ENCODE data around the gene CAB39. TPM values are rescaled to one million over a fixed set of nuclear protein-coding genes. Genes with fewer than 3 reads are reported as not detected.

The CAB39 gene
- total and polyA plus RNA-seq, 12 donors, result 17.3 to 99.7 (median 90.0) TPM

- no peak for TF ChIP-seq CTCF (IDR thresholded peaks at IDR 0.05)
- Histone ChIP-seq H3K4me1 (peaks cover 0 to 9% (median 5%) of the 10 kb centered on the region in 9 donors), H3K36me3 (peaks cover 0 to 54% (median 14%) of the 10 kb centered on the region in 9 donors), H3K9me3 (no peaks in the 10 kb centered on the region), H3K4me3 (no peak overlapping the region), H3K27ac (no peak overlapping the region), H3K27me3 (peaks cover 0 to 20% (median 15%) of the 10 kb centered on the region in 7 donors)
- DNase-seq, result no peak
- intact Hi-C loops (cut with DNase I), result loop anchor here in 5 of 10 donors (5.0 to 10.0 kb wide), 3 partner anchors 165 to 233 kb away; partner anchors contain the start of gene PSMD1 (in 3 of the 5)
- peak in 2 of 8 donors; percentile 10 to 21 for ATAC-seq
- WGBS, 2 donors, result 91 to 94% methylated on average over 13 of the region's 13 CpGs
Measured at GRCh38 chr2:230821991-230822520, 109.4 kb downstream of the CAB39 start.

- H3K27me3 ChIP-seq, result peaks cover 7 to 34% (median 29%) of the 10 kb centered on the region in 7 donors
- H3K4me3 ChIP-seq, result no peak overlapping the region
- H3K36me3 ChIP-seq, result peaks cover 0 to 40% (median 11%) of the 10 kb centered on the region in 9 donors
- 74 to 76% methylated on average over 10 of the region's 10 CpGs for WGBS, 2 donors
- no peaks in the 10 kb centered on the region for H3K9me3 ChIP-seq
- peak in 1 of 8 donors; percentile 9 for ATAC-seq
- intact Hi-C loops (cut with DNase I), result loop anchor here in 5 of 10 donors (5.0 to 10.0 kb wide), 3 partner anchors 164 to 231 kb away; partner anchors contain the start of gene PSMD1 (in 3 of the 5)
- TF ChIP-seq CTCF (IDR thresholded peaks at IDR 0.05), result no peak
- no peak overlapping the region for H3K27ac ChIP-seq
- DNase-seq, result no peak
- H3K4me1 ChIP-seq, result peaks cover 0 to 17% (median 8%) of the 10 kb centered on the region in 9 donors
Measured at GRCh38 chr2:230823264-230823964, 110.8 kb downstream of the CAB39 start.

GRCh38 chr2:230824406-230824978, 111.8 kb downstream of the CAB39 start:
- 20 to 22% methylated on average over 14 of the region's 14 CpGs for WGBS, 2 donors
- Histone ChIP-seq H3K4me3 (peak overlapping the region in 5 of 10 donors; percentile 24 to 36 (median 34)), H3K27ac (no peak overlapping the region), H3K27me3 (peaks cover 9 to 45% (median 36%) of the 10 kb centered on the region in 7 donors), H3K9me3 (no peaks in the 10 kb centered on the region), H3K4me1 (peaks cover 0 to 23% (median 11%) of the 10 kb centered on the region in 9 donors), H3K36me3 (peaks cover 0 to 29% (median 0%) of the 10 kb centered on the region in 9 donors)
- DNase-seq (peak in 1 of 2 donors; percentile 76), ATAC-seq (peak; percentile 55 to 79 (median 74))
- intact Hi-C loops (cut with DNase I), result loop anchor here in 9 of 10 donors (1.0 to 10.0 kb wide), 6 partner anchors 162 to 230 kb away; partner anchors contain the start of gene PSMD1 (in 3 of the 9)
- TF ChIP-seq CTCF (IDR thresholded peaks at IDR 0.05), result peak; percentile 62 to 81 (median 77)

GRCh38 chr2:230825354-230825753, 112.7 kb downstream of the CAB39 start:
- WGBS, 2 donors, result 43 to 56% methylated on average over 1 of the region's 1 CpG
- ATAC-seq (no peak), DNase-seq (no peak)
- peaks cover 9 to 46% (median 41%) of the 10 kb centered on the region in 7 donors for H3K27me3 ChIP-seq
- H3K9me3 ChIP-seq, result peaks cover 0 to 7% (median 0%) of the 10 kb centered on the region in 11 donors
- peaks cover 0 to 23% (median 11%) of the 10 kb centered on the region in 9 donors for H3K4me1 ChIP-seq
- intact Hi-C loops (cut with DNase I), result loop anchor here in 9 of 10 donors (2.0 to 10.0 kb wide), 7 partner anchors 161 to 627 kb away; partner anchors contain the start of gene PSMD1 (in 3 of the 9)
- peaks cover 0 to 22% (median 0%) of the 10 kb centered on the region in 9 donors for H3K36me3 ChIP-seq
- H3K4me3 ChIP-seq, result no peak overlapping the region
- H3K27ac ChIP-seq, result no peak overlapping the region
- no peak for TF ChIP-seq CTCF (IDR thresholded peaks at IDR 0.05)
